ENCODE results near the gene MUC2. TPM values are rescaled to one million over a fixed set of nuclear protein-coding genes. Genes with fewer than 3 reads are reported as not detected.
A peak's percentile ranks its signal among the peaks of the same experiment; 100 is the strongest.

The MUC2 gene
- total RNA-seq, 1 donor from 2014 or later: 0.07 TPM

DNA sequence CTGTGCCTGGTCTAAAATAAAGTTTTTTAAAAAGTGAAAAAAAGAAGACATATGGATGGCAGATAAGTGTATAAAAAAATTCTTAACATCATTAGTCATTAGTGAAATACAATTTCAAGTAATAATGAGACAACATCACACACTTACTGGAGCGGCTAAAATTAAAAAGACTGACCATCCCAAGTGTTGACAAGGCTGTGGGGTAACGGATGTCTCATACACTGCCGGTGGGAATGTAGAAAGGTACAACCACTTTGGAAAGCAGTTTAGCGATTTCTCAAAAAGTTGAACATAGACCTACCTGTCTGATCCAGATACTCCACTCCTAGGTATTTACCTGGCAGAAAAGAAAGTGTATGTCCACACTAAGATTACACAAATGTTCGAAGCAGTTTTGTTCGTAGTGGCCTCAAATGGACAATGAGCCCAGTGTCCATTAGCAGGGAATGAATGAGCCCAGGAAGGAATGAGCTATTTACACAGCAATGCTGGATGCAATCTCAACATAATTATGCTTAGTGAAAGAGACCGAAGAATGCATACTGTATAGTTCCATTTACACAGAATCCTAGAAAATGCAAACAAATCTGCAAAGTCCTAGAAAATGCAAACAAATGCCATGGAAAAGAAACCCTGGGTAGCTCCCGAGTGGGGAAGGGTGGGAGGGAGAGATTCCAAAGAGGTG lies 6.7 kb upstream of the MUC2 start:
- TF ChIP-seq, protein P1, sequence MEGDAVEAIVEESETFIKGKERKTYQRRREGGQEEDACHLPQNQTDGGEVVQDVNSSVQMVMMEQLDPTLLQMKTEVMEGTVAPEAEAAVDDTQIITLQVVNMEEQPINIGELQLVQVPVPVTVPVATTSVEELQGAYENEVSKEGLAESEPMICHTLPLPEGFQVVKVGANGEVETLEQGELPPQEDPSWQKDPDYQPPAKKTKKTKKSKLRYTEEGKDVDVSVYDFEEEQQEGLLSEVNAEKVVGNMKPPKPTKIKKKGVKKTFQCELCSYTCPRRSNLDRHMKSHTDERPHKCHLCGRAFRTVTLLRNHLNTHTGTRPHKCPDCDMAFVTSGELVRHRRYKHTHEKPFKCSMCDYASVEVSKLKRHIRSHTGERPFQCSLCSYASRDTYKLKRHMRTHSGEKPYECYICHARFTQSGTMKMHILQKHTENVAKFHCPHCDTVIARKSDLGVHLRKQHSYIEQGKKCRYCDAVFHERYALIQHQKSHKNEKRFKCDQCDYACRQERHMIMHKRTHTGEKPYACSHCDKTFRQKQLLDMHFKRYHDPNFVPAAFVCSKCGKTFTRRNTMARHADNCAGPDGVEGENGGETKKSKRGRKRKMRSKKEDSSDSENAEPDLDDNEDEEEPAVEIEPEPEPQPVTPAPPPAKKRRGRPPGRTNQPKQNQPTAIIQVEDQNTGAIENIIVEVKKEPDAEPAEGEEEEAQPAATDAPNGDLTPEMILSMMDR (IDR thresholded peaks at IDR 0.05; ENCODE audit: unreplicated experiment): no peak
- Mint-ChIP-seq H3K27ac (no peak overlapping the region), H3K36me3 (no peaks in the 10 kb centered on the region), H3K27me3 (ENCODE audit: low read depth) (peaks cover 35% of the 10 kb centered on the region), H3K4me3 (no peak overlapping the region), H3K4me1 (peaks cover 8% of the 10 kb centered on the region), H3K9me3 (peaks cover 5% of the 10 kb centered on the region)
- DNase-seq (ENCODE audit: low spot score in 2 of 2, unreplicated experiment in 2 of 2): no peak

DNA sequence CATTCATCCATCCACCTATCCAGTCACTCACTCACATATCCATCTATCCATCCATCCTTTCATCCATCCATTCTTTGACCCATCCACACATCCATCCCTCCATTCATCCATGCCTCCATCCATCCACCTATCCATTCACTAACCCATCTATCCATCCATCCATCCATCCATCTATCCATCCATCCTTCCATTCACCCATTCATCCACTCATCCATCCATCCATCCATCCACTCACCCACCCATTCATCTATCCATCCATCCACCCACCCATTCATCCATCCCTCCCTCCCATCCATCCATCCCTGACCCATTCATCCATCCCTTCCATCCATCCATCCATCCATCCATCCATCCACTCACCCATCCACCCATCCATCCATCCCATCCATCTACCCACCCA lies 4.9 kb upstream of the MUC2 start:
- Mint-ChIP-seq H3K9me3 (peaks cover 4% of the 10 kb centered on the region), H3K27me3 (ENCODE audit: low read depth) (peaks cover 23% of the 10 kb centered on the region), H3K27ac (no peak overlapping the region), H3K4me3 (no peak overlapping the region), H3K36me3 (no peaks in the 10 kb centered on the region), H3K4me1 (peaks cover 14% of the 10 kb centered on the region)
- TF ChIP-seq, protein P1 (IDR thresholded peaks at IDR 0.05; ENCODE audit: unreplicated experiment): no peak
- DNase-seq (ENCODE audit: low spot score in 2 of 2, unreplicated experiment in 2 of 2): no peak

- TF ChIP-seq, protein P1 (IDR thresholded peaks at IDR 0.05; ENCODE audit: unreplicated experiment): no peak
- Mint-ChIP-seq H3K4me3 (no peak overlapping the region), H3K4me1 (peaks cover 16% of the 10 kb centered on the region), H3K27me3 (ENCODE audit: low read depth) (peaks cover 20% of the 10 kb centered on the region), H3K36me3 (no peaks in the 10 kb centered on the region), H3K27ac (no peak overlapping the region), H3K9me3 (peaks cover under 1% of the 10 kb centered on the region)
- DNase-seq (ENCODE audit: low spot score in 2 of 2, unreplicated experiment in 2 of 2): peak in 1 of 2 experiments; percentile 27
Measured at GRCh38 chr11:1070594-1071462, 3.8 kb upstream of the MUC2 start.

- TF ChIP-seq, protein P1 (IDR thresholded peaks at IDR 0.05; ENCODE audit: unreplicated experiment): no peak
- no peaks in the 10 kb centered on the region for H3K36me3 Mint-ChIP-seq
- no peaks in the 10 kb centered on the region for H3K9me3 Mint-ChIP-seq
- peak; percentile 19 to 35 for DNase-seq (ENCODE audit: low spot score in 2 of 2, unreplicated experiment in 2 of 2)
- H3K27ac Mint-ChIP-seq: no peak overlapping the region
- H3K27me3 Mint-ChIP-seq (ENCODE audit: low read depth): peaks cover 15% of the 10 kb centered on the region
- H3K4me3 Mint-ChIP-seq: no peak overlapping the region
- peaks cover 16% of the 10 kb centered on the region for H3K4me1 Mint-ChIP-seq
Measured at GRCh38 chr11:1071571-1072115, 3.0 kb upstream of the MUC2 start.

GRCh38 chr11:1072116-1072820 lies 2.4 kb upstream of the MUC2 start:
- peaks cover 16% of the 10 kb centered on the region for H3K4me1 Mint-ChIP-seq
- no peaks in the 10 kb centered on the region for H3K9me3 Mint-ChIP-seq
- no peak overlapping the region for H3K27ac Mint-ChIP-seq
- TF ChIP-seq, protein P1 (IDR thresholded peaks at IDR 0.05; ENCODE audit: unreplicated experiment): no peak
- peak; percentile 14 to 37 for DNase-seq (ENCODE audit: low spot score in 2 of 2, unreplicated experiment in 2 of 2)
- H3K27me3 Mint-ChIP-seq (ENCODE audit: low read depth): peaks cover 10% of the 10 kb centered on the region
- H3K36me3 Mint-ChIP-seq: no peaks in the 10 kb centered on the region
- no peak overlapping the region for H3K4me3 Mint-ChIP-seq
